HepG2 (cell line): Measurements from ENCODE around the gene C2orf81. TPM values are rescaled to one million over a fixed set of nuclear protein-coding genes. Genes with fewer than 3 reads are reported as not detected.
A peak's percentile ranks its signal among the peaks of the same experiment; 100 is the strongest.

Experiments used
- CEBPB ChIP-seq: IDR thresholded peaks from 2 replicates; pipeline ENCODE4 v1.6.1; 2011; ENCODE audit warnings: low read depth, low read length, improper control_type of control experiment, borderline replicate concordance
- EZH2 ChIP-seq: conservative IDR thresholded peaks from 2 replicates; pipeline ENCODE4 v1.6.1; 2012; ENCODE audit warnings: mild to moderate bottlenecking, low read depth, low read length, moderate library complexity
- FOSL2 ChIP-seq: sonication (generic); formaldehyde crosslinking; IDR thresholded peaks from 2 replicates; pipeline ENCODE4 v1.4.0; 2020; ENCODE audit warnings: missing genetic modification reagents
- GLI4 ChIP-seq: sonication (generic); formaldehyde crosslinking; IDR thresholded peaks from 2 replicates; pipeline ENCODE4 v1.5.1; 2020; ENCODE audit warnings: missing genetic modification reagents, mild to moderate bottlenecking, moderate library complexity, borderline replicate concordance
- HNRNPUL1 ChIP-seq: fragments of 200-400 bp; formaldehyde crosslinking; IDR thresholded peaks from 2 replicates; pipeline ENCODE4 v1.6.1; 2017; ENCODE audit warnings: low read depth, mild to moderate bottlenecking, low read length, moderate library complexity
- ISX ChIP-seq: sonication (generic); formaldehyde crosslinking; conservative IDR thresholded peaks from 2 replicates; pipeline ENCODE4 v1.5.0; 2020; ENCODE audit warnings: missing genetic modification reagents
- NR2F2 ChIP-seq: IDR thresholded peaks from 2 replicates; pipeline ENCODE4 v1.6.1; 2012; ENCODE audit warnings: low read depth, inconsistent platforms, borderline replicate concordance
- POLR2A ChIP-seq, 2 experiments: IDR thresholded peaks; 2 replicates each; pipeline ENCODE4 v1.6.1; 2011; ENCODE audit warnings: low read depth in 2 of 2, low read length in 2 of 2, mild to moderate bottlenecking in 1 of 2, moderate library complexity in 1 of 2; ENCODE audit not compliant: insufficient read depth in 1 of 2
- RORA ChIP-seq: sonication (generic); formaldehyde crosslinking; IDR thresholded peaks from 2 replicates; pipeline ENCODE4 v1.5.0; 2020; ENCODE audit warnings: mild to moderate bottlenecking, missing genetic modification reagents, moderate library complexity
- SRSF9 ChIP-seq: fragments of 200-400 bp; formaldehyde crosslinking; IDR thresholded peaks from 2 replicates; pipeline ENCODE4 v1.6.1; 2018; ENCODE audit warnings: borderline replicate concordance, mild to moderate bottlenecking, low read depth, low read length; ENCODE audit not compliant: insufficient read depth, poor library complexity, severe bottlenecking
- THAP11 ChIP-seq: IDR thresholded peaks from 2 replicates; pipeline ENCODE4 v1.6.1; 2016; ENCODE audit warnings: missing biosample characterization, missing genetic modification reagents
- ZFP1 ChIP-seq: IDR thresholded peaks from 2 replicates; pipeline ENCODE4 v1.6.1; 2016
- ZNF557 ChIP-seq: sonication (generic); formaldehyde crosslinking; IDR thresholded peaks from 2 replicates; pipeline ENCODE4 v1.4.0; 2020; ENCODE audit warnings: missing genetic modification reagents
- ZNF569 ChIP-seq: sonication (generic); formaldehyde crosslinking; IDR thresholded peaks from 2 replicates; pipeline ENCODE4 v1.5.0; 2020; ENCODE audit warnings: mild to moderate bottlenecking, missing genetic modification reagents, moderate library complexity, borderline replicate concordance
- ZNF619 ChIP-seq: sonication (generic); formaldehyde crosslinking; IDR thresholded peaks from 2 replicates; pipeline ENCODE4 v1.4.0; 2020; ENCODE audit warnings: mild to moderate bottlenecking, missing genetic modification reagents
- ZNF629 ChIP-seq: sonication (generic); formaldehyde crosslinking; conservative IDR thresholded peaks from 2 replicates; pipeline ENCODE4 v1.5.0; 2020; ENCODE audit warnings: missing genetic modification reagents
- ZNF816 ChIP-seq: sonication (generic); formaldehyde crosslinking; IDR thresholded peaks from 2 replicates; pipeline ENCODE4 v1.8.0; 2022; ENCODE audit warnings: missing genetic modification reagents, mild to moderate bottlenecking, borderline replicate concordance
- polyA plus RNA-seq, 8 experiments: library from polyadenylated mRNA; depleted of rRNA in 3 of 8; stranded (reverse) in 7 of 8; unstranded in 1 of 8; fragments of >200 nt; fragmentation: Illumina TruSeq in 4 of 8; extraction: Trizol in 4 of 8; gene quantifications; 2 replicates each; pipeline versions ENCODE4 v1.2.1 to v1.2.3, GENCODE V29; 2011 to 2016; ENCODE audit warnings: low read depth in 4 of 8, missing spikeins in 1 of 8, mixed read lengths in 1 of 8; ENCODE audit not compliant: insufficient read depth in 1 of 8
- total RNA-seq, 5 experiments: library from RNA; depleted of rRNA; stranded (reverse); fragments of >200 nt; fragmentation: Illumina TruSeq; extraction: Trizol; gene quantifications; 2 replicates each; pipeline ENCODE4 v1.2.3, GENCODE V29; 2016; ENCODE audit warnings: low read depth in 1 of 5
- TF ChIP-seq, protein P1 (sequence below): sonication (generic); formaldehyde crosslinking; IDR thresholded peaks from 2 replicates; pipeline ENCODE4 v1.4.0; 2020; ENCODE audit warnings: mild to moderate bottlenecking, missing genetic modification reagents
- TF ChIP-seq, protein P2 (sequence below): sonication (generic); formaldehyde crosslinking; IDR thresholded peaks from 2 replicates; pipeline ENCODE4 v1.5.1; 2020; ENCODE audit warnings: mild to moderate bottlenecking, missing genetic modification reagents
- TF ChIP-seq, protein P3 (sequence below): sonication (generic); formaldehyde crosslinking; IDR thresholded peaks from 2 replicates; pipeline ENCODE4 v1.4.0; 2020; ENCODE audit warnings: missing genetic modification reagents

C2orf81 gene
- total and polyA plus RNA-seq, 2 of the 13 experiments (the other 11 are each of a cell fraction or from before 2014, with no cell fraction given): 0.15 to 0.17 TPM

DNA sequence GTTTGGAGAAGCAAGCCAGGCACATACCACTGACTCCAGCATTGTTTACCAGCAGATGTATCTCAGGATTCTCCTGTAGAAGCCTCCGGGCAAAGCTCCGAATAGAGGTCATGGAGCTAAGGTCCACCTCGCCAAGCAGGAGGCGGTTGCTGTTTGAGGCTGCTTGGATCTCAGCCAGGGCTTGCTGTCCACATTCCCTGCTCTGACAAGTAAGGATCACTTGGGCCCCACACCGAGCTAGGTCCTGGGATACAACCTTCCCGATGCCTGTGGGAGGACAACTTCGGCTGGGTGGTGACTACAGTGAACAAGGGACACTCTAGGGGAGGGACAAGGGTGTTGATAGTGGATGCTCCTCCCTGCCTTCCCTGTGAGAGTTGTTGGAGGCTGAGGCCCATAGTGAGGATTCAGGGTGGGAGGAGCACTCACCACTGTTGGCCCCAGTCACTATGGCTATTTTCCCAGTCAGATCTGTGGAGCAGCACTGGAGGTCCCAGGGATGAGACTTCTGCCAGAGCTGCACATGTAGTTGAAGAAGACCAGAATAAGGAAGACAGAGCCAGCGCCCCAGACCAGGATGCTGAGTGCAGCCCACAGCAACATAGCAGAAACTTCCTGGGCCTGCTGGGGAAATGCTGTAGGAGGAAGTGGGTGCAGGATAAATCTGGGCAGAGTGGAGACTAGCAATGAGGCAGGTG, 8.3 kb downstream of the C2orf81 start (continued):
- TF ChIP-seq, protein P1, sequence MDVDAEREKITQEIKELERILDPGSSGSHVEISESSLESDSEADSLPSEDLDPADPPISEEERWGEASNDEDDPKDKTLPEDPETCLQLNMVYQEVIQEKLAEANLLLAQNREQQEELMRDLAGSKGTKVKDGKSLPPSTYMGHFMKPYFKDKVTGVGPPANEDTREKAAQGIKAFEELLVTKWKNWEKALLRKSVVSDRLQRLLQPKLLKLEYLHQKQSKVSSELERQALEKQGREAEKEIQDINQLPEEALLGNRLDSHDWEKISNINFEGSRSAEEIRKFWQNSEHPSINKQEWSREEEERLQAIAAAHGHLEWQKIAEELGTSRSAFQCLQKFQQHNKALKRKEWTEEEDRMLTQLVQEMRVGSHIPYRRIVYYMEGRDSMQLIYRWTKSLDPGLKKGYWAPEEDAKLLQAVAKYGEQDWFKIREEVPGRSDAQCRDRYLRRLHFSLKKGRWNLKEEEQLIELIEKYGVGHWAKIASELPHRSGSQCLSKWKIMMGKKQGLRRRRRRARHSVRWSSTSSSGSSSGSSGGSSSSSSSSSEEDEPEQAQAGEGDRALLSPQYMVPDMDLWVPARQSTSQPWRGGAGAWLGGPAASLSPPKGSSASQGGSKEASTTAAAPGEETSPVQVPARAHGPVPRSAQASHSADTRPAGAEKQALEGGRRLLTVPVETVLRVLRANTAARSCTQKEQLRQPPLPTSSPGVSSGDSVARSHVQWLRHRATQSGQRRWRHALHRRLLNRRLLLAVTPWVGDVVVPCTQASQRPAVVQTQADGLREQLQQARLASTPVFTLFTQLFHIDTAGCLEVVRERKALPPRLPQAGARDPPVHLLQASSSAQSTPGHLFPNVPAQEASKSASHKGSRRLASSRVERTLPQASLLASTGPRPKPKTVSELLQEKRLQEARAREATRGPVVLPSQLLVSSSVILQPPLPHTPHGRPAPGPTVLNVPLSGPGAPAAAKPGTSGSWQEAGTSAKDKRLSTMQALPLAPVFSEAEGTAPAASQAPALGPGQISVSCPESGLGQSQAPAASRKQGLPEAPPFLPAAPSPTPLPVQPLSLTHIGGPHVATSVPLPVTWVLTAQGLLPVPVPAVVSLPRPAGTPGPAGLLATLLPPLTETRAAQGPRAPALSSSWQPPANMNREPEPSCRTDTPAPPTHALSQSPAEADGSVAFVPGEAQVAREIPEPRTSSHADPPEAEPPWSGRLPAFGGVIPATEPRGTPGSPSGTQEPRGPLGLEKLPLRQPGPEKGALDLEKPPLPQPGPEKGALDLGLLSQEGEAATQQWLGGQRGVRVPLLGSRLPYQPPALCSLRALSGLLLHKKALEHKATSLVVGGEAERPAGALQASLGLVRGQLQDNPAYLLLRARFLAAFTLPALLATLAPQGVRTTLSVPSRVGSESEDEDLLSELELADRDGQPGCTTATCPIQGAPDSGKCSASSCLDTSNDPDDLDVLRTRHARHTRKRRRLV (CRISPR knock-in tag): no peak
- no peak for TF ChIP-seq ZNF816 (CRISPR knock-in tag)
- no peak for TF ChIP-seq ISX
- no peak for TF ChIP-seq ZNF557 (CRISPR knock-in tag)
- no peak for TF ChIP-seq SRSF9
- no peak for TF ChIP-seq NR2F2
- no peak for TF ChIP-seq EZH2
- TF ChIP-seq HNRNPUL1: no peak
- TF ChIP-seq FOSL2 (CRISPR knock-in tag): peak; percentile 20; the same call in 1 of the 2 replicates
- no peak for TF ChIP-seq ZNF629 (CRISPR knock-in tag)
- no peak for TF ChIP-seq GLI4
- TF ChIP-seq CEBPB: no peak
- TF ChIP-seq, protein P2, sequence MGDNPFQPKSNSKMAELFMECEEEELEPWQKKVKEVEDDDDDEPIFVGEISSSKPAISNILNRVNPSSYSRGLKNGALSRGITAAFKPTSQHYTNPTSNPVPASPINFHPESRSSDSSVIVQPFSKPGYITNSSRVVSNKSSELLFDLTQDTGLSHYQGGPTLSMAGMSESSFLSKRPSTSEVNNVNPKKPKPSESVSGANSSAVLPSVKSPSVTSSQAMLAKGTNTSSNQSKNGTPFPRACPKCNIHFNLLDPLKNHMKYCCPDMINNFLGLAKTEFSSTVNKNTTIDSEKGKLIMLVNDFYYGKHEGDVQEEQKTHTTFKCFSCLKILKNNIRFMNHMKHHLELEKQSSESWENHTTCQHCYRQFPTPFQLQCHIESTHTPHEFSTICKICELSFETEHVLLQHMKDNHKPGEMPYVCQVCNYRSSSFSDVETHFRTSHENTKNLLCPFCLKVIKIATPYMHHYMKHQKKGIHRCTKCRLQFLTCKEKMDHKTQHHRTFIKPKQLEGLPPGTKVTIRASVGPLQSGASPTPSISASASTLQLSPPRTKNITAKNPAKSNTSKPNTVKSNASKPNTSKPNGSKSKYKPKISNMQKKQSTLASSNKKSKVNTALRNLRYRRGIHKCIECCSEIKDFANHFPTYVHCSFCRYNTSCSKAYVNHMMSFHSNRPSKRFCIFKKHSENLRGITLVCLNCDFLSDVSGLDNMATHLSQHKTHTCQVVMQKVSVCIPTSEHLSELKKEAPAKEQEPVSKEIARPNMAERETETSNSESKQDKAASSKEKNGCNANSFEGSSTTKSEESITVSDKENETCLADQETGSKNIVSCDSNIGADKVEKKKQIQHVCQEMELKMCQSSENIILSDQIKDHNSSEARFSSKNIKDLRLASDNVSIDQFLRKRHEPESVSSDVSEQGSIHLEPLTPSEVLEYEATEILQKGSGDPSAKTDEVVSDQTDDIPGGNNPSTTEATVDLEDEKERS (CRISPR knock-in tag): no peak
- TF ChIP-seq RORA: no peak
- TF ChIP-seq THAP11 (CRISPR knock-in tag): no peak
- TF ChIP-seq POLR2A (IDR thresholded peaks at IDR 0.05; ENCODE audit: insufficient read depth in 1 of 2, low read depth in 2 of 2, low read length in 2 of 2): no peak
- no peak for TF ChIP-seq ZNF569 (CRISPR knock-in tag)
- TF ChIP-seq ZFP1: no peak
- no peak for TF ChIP-seq ZNF619
- TF ChIP-seq, protein P3, sequence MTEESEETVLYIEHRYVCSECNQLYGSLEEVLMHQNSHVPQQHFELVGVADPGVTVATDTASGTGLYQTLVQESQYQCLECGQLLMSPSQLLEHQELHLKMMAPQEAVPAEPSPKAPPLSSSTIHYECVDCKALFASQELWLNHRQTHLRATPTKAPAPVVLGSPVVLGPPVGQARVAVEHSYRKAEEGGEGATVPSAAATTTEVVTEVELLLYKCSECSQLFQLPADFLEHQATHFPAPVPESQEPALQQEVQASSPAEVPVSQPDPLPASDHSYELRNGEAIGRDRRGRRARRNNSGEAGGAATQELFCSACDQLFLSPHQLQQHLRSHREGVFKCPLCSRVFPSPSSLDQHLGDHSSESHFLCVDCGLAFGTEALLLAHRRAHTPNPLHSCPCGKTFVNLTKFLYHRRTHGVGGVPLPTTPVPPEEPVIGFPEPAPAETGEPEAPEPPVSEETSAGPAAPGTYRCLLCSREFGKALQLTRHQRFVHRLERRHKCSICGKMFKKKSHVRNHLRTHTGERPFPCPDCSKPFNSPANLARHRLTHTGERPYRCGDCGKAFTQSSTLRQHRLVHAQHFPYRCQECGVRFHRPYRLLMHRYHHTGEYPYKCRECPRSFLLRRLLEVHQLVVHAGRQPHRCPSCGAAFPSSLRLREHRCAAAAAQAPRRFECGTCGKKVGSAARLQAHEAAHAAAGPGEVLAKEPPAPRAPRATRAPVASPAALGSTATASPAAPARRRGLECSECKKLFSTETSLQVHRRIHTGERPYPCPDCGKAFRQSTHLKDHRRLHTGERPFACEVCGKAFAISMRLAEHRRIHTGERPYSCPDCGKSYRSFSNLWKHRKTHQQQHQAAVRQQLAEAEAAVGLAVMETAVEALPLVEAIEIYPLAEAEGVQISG (CRISPR knock-in tag): peak; percentile 52
